ENCODE data around the gene ARHGDIG.

Gene ARHGDIG

DNA sequence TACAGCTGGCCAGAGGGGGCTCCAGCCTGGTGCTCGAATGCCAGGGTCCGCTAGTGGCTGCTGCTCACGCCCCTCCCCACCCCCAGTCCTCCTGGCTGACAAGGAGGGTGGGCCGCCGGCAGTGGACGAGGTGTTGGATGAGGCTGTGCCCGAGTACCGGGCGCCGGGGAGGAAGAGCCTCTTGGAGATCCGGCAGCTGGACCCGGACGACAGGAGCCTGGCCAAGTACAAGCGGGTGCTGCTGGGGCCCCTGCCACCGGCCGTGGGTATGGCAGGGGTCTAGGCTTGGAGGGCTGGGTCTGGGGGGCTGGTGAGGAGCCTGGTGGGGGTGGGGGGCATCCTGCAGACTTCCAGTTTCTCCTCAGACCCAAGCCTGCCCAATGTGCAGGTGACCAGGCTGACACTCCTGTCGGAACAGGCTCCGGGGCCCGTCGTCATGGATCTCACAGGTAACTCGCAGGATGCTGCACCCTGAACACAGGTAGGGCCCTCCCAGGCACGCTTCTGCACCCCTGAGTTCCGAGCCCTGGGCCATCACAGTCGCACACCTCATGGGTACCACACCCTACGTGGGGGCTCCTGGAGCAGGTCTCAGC is 1.4 kb downstream of the ARHGDIG start:
- no peak for DNase-seq

DNA sequence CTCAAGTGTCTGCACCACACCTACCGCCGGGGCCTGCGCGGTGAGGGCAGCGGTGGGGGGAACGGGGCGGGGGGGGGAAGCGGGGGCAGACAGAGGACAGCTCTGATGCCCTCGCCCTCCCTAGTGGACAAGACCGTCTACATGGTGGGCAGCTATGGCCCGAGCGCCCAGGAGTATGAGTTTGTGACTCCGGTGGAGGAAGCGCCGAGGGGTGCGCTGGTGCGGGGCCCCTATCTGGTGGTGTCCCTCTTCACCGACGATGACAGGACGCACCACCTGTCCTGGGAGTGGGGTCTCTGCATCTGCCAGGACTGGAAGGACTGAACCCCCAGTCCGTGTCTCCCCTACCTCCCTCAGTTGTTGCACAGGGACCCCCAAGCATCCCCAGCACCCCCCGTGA is 2.1 kb downstream of the ARHGDIG start:
- DNase-seq, result no peak

DNA sequence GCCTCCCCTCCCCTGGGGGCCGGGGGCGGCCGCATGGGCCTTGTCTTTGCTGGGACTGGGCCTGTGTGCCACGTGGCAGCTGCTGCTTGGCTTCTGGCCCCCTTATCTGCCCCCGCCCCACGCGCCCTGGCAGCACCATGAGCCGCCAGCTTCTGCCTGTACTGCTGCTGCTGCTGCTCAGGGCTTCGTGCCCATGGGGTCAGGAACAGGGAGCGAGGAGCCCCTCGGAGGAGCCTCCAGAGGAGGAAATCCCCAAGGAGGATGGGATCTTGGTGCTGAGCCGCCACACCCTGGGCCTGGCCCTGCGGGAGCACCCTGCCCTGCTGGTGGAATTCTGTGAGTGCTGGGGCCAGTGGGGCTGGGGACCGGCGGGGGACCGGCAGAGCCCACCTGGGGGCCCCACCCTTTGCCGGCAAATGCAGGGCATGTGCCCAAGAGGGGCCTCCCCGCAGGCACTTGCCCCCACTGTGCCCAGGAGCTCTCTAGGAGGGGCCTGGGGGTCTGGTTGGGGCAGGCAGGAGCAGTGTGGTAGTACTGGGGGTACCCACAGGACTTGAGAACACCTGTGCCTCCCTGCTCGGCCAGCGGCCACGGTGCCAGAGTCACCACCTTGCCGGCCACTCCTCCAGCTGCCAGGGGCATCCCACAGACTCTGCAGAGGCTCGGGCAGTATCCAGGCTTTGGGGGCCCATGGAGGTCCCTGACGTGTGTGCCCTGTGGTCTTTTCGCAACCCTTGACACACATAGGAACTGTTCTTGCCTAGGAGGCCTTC is 2.8 kb downstream of the ARHGDIG start, which contains the start of gene PDIA2:
Gene PDIA2, plus strand, starts transcription at position 132 of the 773 bp plus-strand sequence. Its CDS starts 6 bp downstream, at position 138.
- no peak for DNase-seq

DNA sequence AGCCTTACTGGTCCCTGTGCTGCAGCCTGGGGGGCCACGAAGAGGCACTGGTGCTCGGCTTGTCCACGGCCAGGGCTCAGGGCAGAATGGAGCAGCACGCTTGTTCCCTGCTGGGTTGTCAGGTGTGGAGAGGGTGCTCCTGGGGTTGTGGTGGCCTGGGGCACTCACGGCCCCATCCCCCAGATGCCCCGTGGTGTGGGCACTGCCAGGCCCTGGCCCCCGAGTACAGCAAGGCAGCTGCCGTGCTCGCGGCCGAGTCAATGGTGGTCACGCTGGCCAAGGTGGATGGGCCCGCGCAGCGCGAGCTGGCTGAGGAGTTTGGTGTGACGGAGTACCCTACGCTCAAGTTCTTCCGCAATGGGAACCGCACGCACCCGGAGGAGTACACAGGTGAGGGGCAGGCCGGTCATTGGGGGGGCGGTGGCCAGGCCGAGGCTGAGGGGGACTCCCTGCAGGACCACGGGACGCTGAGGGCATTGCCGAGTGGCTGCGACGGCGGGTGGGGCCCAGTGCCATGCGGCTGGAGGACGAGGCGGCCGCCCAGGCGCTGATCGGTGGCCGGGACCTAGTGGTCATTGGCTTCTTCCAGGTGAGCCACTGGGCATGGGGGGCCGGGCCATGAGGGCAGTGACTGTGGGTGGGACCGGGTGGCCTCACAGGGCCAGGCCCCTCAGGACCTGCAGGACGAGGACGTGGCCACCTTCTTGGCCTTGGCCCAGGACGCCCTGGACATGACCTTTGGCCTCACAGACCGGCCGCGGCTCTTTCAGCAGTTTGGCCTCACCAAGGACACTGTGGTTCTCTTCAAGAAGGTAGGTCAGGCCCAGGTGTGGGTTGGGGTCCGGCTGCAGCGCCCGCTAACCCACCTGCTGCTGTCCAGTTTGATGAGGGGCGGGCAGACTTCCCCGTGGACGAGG is 4.1 kb downstream of the ARHGDIG start:
- DNase-seq, result no peak

DNA sequence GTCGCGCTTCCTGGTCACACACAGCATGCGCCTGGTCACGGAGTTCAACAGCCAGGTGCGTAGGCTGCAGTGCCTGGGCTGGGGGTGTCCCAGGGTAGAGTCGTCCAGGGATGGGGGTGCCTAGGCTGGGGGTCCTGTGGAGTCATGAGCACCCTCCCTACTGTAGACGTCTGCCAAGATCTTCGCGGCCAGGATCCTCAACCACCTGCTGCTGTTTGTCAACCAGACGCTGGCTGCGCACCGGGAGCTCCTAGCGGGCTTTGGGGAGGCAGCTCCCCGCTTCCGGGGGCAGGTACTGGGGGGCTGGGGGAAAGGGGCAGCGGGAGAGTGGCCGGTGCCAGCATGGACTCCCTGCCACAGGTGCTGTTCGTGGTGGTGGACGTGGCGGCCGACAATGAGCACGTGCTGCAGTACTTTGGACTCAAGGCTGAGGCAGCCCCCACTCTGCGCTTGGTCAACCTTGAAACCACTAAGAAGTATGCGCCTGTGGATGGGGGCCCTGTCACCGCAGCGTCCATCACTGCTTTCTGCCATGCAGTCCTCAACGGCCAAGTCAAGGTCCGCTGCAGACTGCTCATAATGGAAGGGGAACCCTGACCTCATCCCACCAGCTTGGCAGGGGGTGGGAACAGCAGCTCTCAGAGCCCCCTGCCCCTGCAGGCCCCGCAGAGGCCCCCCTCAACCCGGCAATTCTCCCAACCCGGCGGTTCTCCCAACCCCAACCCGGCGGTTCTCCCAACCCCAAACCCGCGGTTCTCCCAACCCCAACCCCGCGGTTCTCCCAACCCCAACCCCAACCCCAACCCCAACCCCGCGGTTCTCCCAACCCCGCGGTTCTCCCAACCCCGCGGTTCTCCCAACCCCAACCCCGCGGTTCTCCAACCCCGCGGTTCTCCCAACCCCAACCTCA is 5.0 kb downstream of the ARHGDIG start:
- DNase-seq, result no peak

DNA sequence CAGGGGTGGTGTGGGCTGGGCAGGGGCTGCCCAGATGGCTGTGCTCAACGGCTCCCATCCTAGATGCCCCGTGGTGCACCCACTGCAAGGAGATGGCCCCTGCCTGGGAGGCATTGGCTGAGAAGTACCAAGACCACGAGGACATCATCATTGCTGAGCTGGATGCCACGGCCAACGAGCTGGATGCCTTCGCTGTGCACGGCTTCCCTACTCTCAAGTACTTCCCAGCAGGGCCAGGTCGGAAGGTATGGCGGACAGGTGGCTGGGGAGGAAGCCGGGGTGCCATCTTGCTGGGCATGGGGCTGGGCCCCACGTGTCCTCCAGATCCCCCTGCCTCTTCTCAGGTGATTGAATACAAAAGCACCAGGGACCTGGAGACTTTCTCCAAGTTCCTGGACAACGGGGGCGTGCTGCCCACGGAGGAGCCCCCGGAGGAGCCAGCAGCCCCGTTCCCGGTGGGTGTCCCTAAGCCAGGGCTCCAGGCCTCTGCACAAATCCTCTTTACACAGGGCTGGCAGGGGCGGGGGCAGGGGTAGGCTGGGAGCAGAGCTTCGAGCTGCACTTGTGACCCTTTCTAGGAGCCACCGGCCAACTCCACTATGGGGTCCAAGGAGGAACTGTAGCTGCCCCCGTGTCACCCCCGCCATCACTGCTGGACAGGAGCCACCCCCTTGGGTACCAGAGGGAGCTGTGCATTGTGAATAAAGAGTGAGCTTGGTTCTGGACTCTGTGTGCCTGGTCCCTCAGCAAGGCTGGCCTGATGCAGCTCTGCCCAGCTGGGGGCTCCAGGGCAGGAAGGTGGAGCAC is 6.3 kb downstream of the ARHGDIG start:
- no peak for DNase-seq

DNA sequence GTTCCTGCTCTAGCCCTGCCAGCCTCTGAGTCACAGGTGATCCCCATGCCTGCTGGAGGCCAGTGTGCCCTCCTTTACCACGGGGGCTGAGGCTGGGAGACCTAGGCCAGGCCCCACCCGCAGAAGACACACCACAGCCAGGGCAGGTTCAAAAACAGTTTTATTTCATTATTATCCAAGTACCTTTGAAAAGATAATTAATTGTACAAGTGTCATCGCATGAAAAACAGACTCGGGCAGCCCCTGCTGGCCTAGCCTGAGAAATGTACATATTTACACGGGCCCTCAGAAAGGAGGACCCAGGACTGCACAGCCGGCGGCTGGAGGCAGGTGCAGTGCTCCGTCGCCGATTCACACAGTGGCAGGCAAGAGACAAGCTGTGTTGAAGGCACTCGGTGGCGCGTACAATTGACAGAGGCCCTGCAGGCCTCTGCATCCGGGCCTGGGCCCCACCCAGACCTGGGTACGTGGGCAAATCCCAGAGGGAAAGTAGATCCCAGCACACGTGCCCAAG is 7.0 kb downstream of the ARHGDIG start:
- no peak for DNase-seq

DNA sequence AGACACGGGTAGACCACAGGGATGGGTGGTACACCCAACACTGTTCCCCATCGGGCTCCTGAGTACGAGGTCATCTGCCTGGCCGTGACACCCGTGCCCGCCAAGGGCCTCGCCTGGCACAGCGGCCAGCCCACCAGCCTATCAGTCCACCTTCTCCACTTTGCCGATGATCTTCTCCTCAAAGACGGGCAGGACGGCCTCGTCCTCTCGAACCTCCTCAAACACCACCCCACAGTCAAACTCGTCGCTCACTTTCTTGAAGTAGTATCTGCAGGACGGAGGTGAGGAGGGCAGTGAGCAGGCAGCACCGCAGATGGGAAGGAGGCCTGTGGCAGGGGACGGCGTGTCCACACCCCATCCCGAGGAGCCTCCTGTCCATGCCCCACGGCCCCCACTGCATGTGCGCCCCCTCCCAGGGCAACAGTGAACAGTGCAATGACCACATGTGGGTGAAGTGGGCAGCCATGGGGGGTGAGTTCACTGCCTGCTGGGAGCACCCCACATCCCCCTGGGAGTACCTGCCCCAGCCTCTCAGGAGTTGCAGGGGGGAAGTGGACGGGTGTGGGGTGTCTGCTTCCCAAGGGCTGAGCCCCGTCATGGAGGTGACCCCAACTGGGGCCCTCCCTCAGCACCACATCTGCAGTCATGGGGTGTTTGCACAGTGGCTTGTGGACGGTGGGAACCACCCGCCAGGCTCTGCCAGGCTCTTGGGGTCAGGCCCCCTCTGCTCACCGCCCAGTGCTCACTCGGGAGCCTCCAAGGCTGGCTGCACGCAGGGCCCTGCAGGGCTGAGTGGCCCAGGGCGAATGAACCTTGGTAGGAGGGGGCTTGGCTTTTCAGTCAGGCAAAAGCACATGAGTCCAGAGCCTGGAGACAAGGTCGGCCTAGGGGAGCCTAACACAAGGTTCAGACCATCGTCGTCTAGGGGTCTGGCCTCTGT is 7.9 kb downstream of the ARHGDIG start:
- DNase-seq, result no peak

DNA sequence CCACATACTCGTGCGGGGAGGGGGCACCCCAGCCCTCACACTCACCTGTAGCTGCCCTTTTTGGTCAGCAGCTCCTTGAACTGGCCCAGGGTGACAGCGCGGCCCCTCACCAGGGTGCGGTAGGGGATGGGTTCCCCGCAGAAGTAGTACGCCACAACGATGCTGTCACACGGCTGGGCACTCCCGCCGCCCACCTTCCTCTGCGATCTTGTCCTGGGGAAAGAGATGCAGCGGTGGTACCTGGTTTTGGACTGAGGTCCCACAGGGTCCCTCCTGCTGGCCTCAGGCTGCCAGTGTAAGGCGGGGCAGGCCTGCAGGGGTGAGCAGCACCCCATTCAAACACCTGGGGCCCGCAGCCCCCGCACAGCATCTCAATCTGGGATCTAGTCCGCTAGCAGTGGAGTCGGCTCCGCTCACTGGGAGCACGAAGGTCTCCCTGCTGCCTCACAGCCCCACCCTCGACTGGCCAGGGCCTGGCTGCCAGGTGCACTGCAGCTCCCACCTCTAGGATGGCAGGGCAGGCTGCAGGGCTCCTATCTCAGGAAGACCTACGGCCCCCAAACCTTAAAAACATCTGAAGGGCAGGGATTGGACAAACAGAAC is 9.1 kb downstream of the ARHGDIG start:
- DNase-seq, result no peak

DNA sequence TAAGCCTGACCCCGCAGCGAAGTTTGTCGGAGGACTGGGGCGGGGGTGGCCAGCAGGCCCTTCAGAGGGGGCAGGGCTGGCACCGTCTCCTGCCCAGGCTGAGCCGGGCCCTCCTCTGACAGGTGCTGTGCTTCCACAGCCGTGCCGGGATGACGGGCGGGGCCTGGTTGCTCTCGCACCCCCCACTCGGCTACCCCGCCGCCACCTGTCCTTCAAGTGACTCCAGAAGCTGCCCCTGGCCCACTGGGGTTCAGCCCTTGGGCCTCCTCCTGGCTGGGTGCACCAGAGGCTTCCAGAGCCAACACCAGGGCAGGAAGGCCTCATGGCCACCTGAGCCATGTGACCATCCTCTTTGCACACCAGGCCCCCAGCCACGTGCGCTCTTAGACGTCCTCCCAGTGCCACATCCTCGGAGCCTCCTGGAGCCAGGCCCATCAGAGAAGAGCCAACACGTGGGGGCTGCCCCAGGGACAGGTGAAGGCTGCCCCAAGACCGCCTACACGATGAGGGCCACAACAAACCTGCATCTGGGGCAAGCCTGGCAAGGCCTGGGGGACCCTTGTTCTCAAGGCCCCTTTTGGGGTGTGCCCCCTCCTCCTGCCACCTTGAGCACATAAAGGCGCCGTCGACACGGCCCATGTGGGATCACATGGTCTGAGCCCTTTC is 9.8 kb downstream of the ARHGDIG start:
- no peak for DNase-seq

DNA sequence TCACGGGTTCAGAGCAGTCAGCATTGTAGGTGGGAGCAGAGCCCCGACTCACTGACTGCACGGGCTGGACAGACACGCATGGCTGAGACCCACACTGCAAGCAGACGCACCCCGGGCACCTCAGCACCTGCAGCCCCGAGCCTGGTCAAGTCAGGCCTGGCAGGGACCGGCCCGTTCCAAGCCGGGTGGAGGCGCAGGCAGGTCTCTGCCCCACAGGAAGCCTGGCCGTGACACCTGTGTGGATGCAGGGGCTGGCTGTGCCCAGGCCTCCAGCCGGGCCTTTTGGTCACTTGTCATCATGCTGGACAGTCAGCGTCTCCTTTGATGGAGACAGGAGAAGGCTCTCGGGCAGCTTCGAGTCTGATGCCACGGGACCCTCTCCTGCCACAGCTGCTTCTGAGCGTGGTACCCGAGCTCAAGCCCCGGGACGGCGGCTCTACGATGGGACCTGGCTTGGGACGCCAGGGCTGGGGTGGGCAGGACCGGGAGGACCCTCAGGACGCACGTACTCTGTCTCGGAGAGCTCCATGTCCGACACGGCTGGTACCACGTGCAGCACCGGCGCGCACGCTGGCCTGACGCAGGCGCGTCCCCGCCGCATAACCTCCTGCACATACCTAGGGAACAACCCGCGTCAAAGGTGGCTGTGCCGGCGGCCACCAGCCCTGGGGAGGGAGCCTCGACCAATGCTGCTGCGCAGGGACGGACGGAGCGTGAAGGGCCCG is 10.5 kb downstream of the ARHGDIG start:
- DNase-seq, result no peak

DNA sequence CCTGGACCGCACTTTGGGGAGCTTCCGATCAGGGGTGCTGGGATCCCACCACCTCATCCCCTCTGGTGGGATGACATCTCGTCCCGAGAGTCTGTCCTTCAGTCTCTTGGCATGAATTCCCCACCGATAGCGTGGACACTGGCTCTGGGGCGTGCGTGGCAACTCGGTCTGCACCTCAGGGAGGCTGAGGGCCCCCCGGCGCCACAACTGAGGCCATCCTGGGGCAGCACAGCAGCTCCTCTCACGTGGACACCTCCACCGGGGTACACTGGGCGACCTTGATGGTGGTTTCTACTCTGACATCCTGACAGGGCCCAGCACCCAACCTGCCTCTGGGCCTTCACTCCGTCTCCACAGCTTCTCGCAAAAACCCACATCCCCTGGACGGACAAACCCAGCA is 11.1 kb downstream of the ARHGDIG start:
- no peak for DNase-seq

DNA sequence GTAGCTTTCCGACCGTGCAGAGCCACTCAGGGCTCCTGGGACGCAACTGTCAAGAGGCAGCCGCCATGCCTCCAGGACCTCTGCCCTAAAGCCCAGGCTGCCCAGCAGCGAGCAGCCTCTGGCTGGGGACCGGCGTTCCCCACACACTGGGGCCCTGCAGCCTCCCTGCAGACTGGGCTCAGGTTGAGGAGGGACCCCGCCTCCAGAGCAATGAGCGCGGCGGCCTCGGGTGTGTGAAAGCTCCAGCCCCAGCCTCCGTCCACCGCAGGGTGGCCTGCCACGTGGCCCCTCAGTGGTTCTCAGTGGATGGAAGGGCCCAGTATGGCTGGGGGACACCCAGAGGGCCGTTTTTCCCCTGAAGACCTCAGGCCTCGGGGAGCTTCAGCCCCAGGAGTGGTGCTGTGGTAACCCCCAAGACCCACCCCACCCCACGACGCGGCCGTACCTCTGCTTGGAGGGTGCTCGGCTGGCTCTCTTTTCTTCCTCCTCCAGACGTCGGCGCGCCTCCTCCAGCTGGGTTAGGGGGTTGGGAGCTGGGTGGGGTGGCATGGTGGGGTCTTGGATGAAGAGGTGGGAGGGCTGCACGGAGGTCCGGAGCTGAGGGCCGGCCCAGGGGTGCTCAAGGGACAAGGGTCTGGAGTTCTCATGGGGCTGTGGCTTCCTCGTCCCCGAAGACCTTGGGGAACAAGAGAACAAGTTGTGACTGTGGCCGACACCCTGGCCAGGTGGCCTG is 12.8 kb downstream of the ARHGDIG start:
- no peak for DNase-seq

DNA sequence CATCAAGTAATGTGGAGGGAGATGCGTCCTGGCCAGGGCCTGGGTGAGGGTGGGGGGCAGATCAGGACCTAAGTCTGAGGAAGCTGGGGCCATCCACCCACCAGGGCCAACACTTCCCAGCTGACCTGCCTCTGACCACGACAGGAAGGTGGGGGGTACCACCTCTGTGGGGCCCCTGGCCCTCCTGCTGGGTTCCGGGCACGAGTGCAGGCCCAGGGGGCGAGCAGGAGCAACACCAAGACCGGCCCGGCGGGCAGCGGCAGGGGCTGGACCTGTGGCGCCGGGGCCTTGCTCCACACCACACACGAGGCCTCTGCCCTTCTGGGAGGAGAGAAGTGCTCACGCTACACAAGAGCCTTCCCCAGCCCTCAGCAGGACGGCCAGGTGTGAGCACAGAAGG is 15.9 kb downstream of the ARHGDIG start:
- DNase-seq, result no peak

DNA sequence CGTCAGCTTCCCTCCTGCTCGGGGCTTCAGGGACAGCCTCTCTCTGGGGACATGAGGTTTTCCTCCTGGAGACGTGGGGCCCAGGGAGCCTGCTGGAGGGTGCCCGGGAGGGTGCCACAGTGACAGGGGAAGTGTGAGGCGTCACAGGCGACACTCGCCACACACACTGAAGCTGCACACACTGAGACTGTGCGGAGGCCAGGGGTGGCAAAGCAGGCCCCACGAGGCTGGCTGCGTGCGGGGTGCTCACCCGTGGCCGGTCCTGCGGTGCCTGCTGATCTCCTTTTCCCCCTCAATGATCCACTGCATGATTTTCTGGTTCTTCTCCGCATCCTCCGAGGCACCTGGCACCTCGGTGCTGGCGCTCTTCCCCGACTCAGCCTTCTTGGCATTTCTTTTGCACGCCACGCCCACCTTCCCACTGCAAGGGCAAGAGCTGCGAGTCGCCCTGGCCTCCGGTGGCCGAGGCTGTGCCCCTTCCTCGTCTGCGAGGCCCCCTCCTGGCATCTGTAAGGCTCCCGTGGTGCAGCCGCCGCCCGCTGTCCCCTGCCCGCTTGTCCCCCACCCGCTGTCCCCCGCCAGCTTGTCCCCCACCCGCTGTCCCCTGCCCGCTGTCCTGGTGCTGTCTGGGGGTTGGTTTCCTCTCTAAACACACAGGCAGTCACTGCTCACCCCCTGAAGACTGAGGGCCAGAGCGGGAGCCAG is 16.6 kb downstream of the ARHGDIG start:
- DNase-seq, result no peak

DNA sequence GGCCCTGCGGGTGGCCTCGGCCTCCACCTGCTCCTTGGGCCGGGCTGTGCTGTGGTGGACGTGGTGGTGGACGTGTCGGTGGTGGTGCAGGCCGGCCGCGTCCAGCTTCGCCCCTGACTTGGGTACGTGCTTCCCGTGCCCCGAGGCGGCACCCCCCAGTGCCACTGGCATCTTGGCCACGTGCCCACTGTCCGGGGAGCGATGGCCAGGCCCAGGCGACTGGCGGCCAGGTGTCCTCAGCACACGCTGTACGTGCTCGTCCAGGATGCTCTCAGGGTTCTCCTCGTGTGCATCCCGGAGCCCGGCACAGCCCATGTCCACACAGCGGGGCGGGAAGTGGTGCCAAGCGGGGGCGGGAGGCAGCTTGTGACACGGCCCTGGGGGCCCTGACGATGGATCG is 17.4 kb downstream of the ARHGDIG start:
- no peak for DNase-seq

DNA sequence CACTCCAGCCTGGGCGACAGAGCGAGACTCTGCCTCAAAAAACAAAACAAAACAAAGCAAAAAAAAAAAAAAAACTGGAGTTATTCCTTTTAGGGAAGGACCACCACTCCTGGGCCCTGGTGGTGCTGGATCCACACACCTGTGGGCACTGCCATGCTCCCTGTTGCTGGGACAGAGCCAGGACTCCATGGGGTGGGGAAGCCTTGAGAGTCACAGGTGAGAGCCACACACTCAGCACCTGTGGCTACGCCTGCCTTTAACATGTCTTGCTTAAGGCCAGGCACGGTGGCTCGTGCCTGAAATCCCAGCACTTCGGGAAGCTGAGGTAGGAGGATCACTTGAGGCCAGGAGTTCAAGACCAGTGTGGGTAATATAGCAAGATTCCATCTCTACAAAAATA is 20.8 kb downstream of the ARHGDIG start:
- no peak for DNase-seq

Measured in retina (tissue), 1 donor.